HG02943 (cell line): ENCODE measurements around the gene RRBP1.

Experiments
- ATAC-seq: cut with Tn5 transposase; IDR thresholded peaks from one replicate; pipeline ENCODE4 v1.9.1; 2021; ENCODE audit warnings: mild to moderate bottlenecking, low read depth, moderate library complexity; ENCODE audit not compliant: unreplicated experiment

RRBP1 gene

DNA sequence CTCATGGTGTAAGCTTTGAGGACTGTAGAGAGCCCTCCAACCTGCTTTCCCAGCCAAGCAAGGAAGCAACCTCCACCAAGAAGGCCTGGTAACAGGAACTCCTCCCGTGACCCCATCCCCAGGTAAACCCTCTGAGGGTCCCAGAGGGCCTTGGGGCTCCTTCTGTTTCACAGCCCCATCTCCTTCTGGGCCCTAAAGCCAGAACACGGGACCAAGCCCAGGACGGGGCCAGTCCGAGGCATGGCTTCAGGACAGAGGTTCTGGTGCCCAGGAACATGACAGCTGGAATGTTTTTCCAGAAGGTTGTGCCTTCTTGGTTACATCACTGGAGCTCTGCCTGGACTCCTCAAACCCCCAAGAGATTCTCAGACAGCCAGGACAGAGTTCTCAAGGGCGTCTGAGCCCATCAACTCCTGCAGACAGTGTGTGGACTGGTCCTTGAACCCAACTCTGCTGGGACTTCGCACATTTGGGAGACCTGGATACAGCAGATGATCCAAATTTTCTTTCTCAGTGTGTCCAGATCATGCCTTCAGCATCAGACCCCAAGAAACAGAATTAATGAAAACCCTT lies 43.1 kb downstream of the RRBP1 start:
- no peak for ATAC-seq

GRCh38 chr20:17637985-17638640 lies 43.9 kb downstream of the RRBP1 start:
- ATAC-seq = no peak

DNA sequence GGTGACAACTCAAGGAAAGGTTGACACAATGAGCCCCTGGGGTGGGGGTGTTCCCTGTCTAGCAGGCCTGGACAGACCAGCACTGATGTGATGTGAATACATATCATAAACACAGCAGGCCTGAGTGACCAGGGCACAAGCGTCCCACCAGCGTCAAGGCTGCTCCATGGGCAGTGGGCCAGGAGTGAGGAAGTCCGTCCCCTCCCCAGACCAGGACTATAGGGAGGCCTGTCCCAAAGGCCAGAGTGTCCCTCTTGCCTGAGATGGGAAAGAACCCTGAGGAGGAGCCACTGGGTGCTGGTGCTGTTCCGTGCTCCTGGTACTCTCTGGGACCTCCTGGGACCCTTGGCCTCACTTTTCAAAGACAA lies 44.6 kb downstream of the RRBP1 start:
- ATAC-seq = no peak

DNA sequence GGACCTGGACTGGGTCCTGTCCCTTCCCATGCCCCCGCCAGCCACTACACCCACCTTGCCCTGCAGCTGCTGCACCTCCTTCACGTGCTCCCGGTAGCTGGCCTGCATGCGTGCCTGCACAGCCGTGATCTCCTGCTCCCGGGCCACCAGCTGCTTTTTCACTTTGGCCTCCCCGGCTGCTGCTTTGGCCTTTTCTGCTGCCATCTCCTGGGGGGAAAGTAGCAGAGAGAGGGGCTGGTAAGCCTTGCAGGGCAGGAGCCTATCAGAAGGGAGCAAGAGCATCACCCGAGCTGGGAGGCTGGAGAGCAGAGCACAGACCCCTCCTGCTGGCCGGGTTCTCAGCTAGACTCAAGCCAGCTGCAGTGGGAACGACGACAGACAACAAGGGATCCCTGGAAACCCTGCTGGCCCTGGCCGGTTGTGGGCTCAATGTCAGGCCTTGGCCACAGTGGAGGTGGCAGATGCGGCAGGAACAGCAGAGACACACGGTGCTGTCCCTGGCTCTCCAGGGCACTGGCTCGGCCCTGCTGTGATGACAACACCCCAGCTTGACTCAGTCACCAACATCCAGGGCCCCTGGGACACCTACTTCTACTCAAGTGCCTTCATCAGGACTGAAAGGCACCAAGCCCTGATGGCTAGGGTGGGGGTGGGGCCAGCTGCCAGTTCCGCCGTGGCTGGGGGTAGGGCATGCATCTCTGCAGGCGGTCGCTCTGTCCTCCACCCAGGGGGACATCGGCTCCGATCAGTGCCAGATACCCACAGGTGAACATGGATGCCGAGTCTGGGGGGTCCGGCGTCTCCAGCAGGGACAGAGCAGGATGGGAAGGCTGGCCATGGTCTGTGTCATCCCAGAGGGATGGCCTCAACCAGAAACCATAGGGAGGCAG lies 45.3 kb downstream of the RRBP1 start:
- ATAC-seq = no peak

DNA sequence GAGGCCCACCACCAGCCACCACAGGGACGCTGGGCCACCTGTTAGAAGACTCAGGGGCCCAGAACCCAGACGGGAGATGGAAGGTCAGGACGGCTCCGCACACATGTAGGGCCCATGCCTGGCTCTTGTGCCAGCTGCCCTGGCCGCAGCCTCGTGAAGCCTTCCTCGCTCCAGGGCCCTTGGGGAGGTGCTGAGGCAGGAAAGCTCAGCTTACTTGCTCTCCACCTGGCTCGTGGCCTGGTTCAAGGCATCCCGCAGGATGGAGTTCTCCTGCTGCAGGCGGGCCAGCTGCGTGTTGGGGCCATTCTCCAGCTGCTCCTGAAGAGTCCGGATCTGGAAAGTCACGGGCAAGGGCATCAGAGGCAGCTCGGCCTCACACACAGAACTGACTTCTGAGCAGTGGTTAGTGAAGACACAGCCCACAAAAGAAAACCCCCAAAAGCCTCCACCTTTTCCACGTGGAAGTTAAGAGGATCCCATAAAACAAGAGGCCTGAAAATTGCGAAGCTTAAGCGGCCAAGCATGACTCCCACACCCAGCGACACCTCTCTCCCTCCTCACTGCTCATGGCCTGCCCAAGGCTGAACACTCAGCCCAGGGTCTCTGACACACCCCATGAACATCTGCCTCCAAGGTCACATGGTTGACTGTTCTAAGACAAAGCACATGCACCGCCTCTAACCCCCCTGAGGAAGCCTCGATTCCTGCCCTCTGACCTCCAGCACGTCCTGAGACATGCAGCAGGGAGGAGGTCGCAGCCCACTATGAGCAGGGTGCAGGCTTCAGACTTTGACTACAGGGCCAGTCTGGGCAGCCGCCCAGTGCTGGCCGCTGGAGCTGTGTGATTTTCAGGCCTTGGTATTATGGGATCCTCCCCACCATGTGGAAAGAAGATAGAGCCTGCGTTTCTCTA lies 46.5 kb downstream of the RRBP1 start:
- ATAC-seq = no peak

DNA sequence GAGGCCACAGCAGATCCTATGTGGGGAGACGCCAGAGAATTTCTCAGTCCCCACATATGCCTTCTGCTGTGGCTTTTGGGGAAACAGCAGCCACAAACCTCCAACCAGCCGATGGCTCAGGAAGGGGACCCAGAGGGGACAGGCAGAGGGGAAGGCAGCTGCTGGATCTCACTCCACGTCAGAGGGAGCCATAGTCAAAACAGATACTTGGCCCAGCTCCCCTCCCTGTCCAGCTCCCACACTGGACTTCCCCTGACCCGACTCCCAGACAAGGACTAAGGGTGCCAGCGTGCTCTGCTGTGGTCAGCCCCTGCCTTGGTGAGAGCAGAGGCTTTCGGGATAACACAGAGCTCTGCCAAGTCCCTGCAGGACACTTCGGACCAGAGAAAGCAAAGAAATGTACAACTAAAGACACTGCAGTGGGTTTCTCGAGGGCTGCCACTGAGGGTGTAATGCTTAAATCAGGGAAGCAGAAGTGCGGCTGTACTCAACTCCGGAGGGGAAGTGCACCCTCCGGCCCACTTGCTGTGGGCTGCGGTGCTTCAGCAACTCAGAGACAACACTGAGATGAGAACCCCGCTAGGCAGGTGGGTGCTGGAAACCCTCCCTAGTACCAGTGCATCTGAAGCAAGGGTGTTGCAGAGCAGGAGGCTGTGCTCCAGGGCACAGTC lies 47.2 kb downstream of the RRBP1 start:
- ATAC-seq = no peak

DNA sequence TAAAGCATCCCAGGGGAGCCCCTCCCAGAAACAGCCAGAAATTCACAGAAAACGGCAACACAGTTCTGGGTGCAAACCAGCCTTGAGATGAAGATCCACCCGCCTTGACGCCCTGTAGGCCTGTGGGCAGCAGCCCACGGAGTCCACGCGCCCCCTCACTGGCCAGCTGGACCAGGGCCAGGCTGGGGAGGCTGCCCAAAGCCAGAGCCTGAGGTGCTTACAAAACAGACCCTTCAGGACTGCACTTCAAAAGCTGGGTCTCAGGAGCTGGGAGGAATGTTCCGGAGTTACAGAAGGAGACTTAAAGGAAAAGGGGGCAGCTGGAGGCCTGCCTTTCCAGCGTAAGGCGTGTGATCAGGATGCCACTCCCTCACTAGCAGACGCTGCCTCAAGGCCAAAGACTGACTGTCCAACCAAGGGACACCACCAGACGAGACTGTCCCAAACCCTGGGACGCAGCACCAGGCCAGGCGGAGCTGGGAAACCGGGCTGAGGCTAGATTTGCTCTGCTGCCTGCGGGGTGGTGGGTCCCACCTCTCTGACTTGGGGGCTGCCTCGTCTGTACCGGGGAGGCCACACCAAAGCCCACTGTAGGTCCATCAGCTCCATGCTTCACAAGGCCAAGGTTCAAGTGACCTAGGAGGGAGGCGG lies 48.1 kb downstream of the RRBP1 start:
- ATAC-seq = no peak

- no peak for ATAC-seq
Observed at GRCh38 chr20:17633221-17633849, 48.7 kb downstream of the RRBP1 start.

DNA sequence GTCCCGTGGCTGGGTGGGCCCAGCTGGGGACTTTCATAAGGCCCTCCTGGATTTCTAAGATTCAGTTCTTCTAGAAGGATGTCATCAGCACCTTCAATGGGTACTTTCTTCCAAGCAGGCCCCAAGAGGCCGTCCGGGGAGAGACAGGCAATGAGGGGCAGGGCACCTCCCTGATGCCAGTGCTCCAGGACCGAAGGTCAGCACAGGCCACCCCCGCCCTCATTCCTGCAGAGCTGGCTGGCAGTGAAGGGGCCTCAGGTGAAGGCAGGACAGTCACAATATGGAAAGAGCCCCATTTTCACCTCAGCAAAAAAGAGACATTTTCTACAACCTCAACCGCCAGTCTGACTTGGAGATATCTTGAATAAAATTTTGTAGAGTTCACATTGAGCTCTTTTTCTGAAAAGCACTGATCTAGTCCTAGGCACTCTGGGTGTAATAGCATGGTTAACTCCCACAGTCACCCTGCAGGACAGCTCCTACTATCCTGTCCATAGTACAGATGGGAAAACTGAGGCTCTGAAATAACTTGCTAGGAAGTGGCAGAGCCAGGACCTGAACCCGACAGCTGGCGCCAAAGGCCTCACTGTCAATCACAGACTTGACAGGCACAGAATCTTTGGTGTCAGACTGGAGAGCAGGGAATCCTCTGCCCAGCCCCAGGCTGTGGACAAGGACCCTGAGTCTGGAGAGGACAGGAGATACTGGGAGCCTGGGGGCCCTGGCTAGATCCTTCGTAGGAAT lies 50.3 kb downstream of the RRBP1 start:
- no peak for ATAC-seq

DNA sequence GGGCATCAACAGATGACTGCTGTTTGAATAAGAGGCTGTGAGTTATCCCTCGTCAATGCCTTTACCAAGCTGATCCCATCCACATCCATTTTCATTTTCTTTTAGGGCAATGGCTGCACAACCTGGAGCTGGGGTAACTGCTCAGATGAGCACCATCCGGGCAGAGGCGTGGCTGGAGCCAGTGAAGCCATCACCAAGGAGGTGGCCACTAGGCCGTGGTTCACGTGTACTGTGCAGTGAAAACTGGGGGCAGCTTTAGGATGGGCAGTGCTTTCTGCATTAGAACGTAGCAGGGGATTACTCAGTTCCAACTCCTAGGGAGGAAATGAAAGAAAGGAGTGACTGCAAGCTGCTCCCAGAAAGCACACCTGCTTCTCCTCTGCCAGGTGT lies 51.2 kb downstream of the RRBP1 start:
- no peak for ATAC-seq

GRCh38 chr20:17630151-17630805 lies 51.8 kb downstream of the RRBP1 start:
- ATAC-seq = no peak

DNA sequence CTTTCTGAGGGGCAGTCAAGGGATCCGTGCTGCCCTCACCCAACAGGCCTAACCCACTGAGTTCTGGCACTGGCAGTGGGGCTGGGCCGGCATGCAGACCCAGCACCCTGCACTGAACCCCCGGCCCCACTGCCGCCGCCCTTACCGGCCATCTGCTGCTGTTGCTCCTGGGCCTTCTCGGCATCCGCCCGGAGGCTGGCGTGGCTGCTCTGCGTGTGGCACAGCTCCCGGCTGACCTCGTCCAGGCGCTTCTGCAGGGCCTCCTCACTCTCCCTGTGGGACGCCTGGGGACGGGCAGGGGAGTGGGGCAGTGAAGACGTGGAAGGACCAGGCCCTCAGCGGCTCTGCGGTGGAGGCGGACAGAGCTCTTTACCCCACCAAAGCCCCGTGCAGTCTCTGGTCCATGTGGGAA lies 52.4 kb downstream of the RRBP1 start:
- ATAC-seq = no peak

DNA sequence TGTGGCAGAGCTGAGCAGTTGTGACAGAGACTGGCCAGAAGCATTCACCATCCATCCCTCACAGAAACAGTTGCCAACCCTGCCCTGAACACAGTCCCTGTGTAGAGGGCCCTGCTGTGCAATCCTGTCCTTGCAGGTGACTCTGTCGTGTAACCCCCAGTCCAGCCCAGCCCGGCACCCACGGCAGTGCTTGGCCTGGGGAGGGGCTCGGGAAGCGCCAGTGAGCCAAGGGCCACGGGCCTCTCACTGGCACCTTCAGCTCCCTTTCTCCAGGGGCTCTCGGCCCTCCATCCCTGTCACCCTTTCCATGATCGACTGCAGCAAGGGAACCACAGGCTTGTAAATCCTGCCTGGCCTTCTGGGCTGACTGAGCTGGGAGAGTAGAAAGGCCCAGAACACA lies 53.0 kb downstream of the RRBP1 start:
- no peak for ATAC-seq

DNA sequence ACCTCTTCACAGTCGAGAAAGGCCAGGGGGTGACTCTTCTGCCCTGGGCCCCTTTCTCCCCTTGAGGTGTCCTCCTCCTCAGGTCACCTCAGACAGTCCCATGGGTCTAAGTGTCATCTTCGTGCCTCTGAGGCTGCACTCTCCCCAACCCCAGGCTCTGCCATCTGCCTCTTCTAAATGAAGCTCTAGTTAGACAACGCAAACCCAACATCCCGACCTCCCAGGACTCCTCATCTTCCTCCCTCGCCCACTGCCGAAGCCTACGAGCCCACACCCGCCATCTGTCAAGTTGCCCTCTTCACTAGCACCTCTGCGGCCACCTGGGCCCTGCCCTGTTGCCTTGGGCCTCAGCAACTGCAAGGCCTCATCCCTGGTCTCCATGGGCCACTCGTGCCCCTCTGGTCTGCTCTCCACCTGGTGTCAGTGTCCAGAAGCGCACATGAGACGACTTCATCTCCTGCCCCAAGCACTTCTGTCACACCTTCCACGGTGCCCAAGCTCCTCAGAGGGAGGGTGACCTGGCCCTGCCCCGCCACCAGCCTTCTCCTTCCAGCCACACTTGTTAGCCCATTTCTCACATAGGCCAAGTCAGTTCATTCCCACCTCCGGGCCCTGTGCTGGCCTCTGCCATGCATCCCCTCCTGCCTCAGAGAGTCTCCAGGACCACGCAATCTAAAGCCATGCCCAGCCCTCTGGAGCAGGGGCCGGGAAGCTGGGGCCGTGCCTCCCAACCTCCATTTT lies 53.8 kb downstream of the RRBP1 start:
- ATAC-seq = no peak

- ATAC-seq = no peak
Observed at GRCh38 chr20:17627101-17627955, 54.7 kb downstream of the RRBP1 start.

GRCh38 chr20:17626217-17627007 lies 55.6 kb downstream of the RRBP1 start:
- ATAC-seq = no peak
